Upper lobe of left lung (tissue), 6 donors: ENCODE measurements around the gene WFDC6. TPM values are rescaled to one million over a fixed set of nuclear protein-coding genes. Genes with fewer than 3 reads are reported as not detected.

Experiments
- ATAC-seq, 2 donors: fragments of 200-7000 bp; cut with Tn5 transposase; one replicate each; pipeline ENCODE4 v1.9.1; 2022; ENCODE audit warnings: mild to moderate bottlenecking in 2 of 2, moderate library complexity in 2 of 2; ENCODE audit not compliant: low FRiP score in 2 of 2
- DNase-seq, 2 donors: peaks; one replicate each; pipeline ENCODE4 v3.0.0-alpha.2; 2019 to 2020
- H3K27ac ChIP-seq, 4 donors: fragments of 200-600 bp; sonication (generic); one replicate each; pipeline ENCODE4 v1.5.1; 2016 to 2019
- H3K27me3 ChIP-seq, 4 donors: fragments of 200-600 bp; sonication (generic); one replicate each; pipeline ENCODE4 v1.5.1; 2017 to 2019
- H3K36me3 ChIP-seq, 4 donors: fragments of 200-600 bp; sonication (generic); one replicate each; pipeline ENCODE4 v1.5.1; 2016 to 2019
- H3K4me1 ChIP-seq, 4 donors: fragments of 200-600 bp; sonication (generic); one replicate each; pipeline ENCODE4 v1.5.1; 2018 to 2019
- H3K4me3 ChIP-seq, 4 donors: fragments of 200-600 bp; sonication (generic); one replicate each; pipeline ENCODE4 v1.5.1; 2017 to 2019; ENCODE audit warnings: mild to moderate bottlenecking in 2 of 4, moderate library complexity in 1 of 4
- H3K9me3 ChIP-seq, 4 donors: fragments of 200-600 bp; sonication (generic); one replicate each; pipeline ENCODE4 v1.5.1; 2018 to 2019
- EP300 ChIP-seq, 4 donors: sonication (generic); formaldehyde crosslinking; IDR thresholded peaks; one replicate each; pipeline ENCODE4 v1.5.1; 2017; ENCODE audit warnings: antibody characterized with exemption in 4 of 4, control low read depth in 2 of 4
- POLR2A ChIP-seq, 4 donors: fragments of 450-650 bp; IDR thresholded peaks; one replicate each; pipeline ENCODE4 v1.5.1; 2016 to 2017; ENCODE audit warnings: antibody characterized with exemption in 4 of 4, mild to moderate bottlenecking in 2 of 4
- POLR2AphosphoS5 ChIP-seq, 2 donors: sonication (generic); formaldehyde crosslinking; IDR thresholded peaks; one replicate each; pipeline ENCODE4 v1.5.1; 2017; ENCODE audit warnings: antibody characterized with exemption in 2 of 2
- WGBS, 2 donors: methylation state at CpG; one replicate each; pipeline ENCODE4 v1.1.5; 2017 to 2018; 5-methylcytosine and 5-hydroxymethylcytosine counted together
- small RNA-seq, 4 donors: library from RNA; depleted of rRNA; stranded (forward); fragments of <200 nt; gene quantifications; one replicate each; pipeline ENCODE3, GENCODE V24; 2016
- total RNA-seq, 6 donors: library from RNA; depleted of rRNA in 4 of 6; stranded (reverse); fragments of >200 nt in 4 of 6; gene quantifications; one replicate each; pipeline versions ENCODE4 v1.1.0 to v1.2.1, GENCODE V29; 2016 to 2021
- TF ChIP-seq, protein P1 (sequence below), 6 experiments: fragments of 450-650 bp in 4 of 6; fragments of 200-600 bp in 2 of 6; sonication (generic) in 2 of 6; IDR thresholded peaks; one replicate each; pipeline ENCODE4 v1.5.1; 2016 to 2019; ENCODE audit warnings: antibody characterized with exemption in 6 of 6
- donor health status: DM: no; HTN: no; CAD: no; lungs with moderate emphysema.
- donor health status: DM: no; HTN: yes; CAD: no; lungs with severe emphysema.

Gene WFDC6
- total RNA-seq, 6 donors from 2014 or later = 1.6 to 1.8 TPM; not detected in 4

DNA sequence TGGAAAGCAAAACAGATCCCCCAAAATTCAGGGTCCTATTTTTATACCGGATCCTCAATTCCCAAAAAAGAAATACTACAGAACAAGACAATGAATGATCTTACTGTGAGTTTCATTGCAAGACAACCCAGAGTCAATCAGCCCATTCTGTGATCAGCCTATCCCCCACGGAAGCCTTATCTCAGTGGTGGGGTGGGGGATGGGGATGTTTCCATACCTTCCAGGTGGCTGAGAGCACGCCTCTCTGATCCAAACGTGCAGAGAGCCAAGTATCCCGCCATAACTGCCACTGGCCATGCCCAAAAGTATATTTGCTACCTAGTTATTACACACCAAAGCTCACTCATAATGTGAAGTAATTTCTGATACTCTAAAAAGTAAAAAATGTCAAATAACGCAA is 54.6 kb downstream of the WFDC6 start:
- no peaks in the 10 kb centered on the region for H3K9me3 ChIP-seq
- no peak overlapping the region for H3K27ac ChIP-seq
- no peak overlapping the region for H3K4me3 ChIP-seq
- DNase-seq = no peak
- no peak for ATAC-seq
- WGBS, 2 donors = 47 to 57% methylated on average over 6 of the region's 6 CpGs
- TF ChIP-seq, protein P1, sequence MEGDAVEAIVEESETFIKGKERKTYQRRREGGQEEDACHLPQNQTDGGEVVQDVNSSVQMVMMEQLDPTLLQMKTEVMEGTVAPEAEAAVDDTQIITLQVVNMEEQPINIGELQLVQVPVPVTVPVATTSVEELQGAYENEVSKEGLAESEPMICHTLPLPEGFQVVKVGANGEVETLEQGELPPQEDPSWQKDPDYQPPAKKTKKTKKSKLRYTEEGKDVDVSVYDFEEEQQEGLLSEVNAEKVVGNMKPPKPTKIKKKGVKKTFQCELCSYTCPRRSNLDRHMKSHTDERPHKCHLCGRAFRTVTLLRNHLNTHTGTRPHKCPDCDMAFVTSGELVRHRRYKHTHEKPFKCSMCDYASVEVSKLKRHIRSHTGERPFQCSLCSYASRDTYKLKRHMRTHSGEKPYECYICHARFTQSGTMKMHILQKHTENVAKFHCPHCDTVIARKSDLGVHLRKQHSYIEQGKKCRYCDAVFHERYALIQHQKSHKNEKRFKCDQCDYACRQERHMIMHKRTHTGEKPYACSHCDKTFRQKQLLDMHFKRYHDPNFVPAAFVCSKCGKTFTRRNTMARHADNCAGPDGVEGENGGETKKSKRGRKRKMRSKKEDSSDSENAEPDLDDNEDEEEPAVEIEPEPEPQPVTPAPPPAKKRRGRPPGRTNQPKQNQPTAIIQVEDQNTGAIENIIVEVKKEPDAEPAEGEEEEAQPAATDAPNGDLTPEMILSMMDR (IDR thresholded peaks at IDR 0.05) = no peak
- no peak for TF ChIP-seq POLR2A (IDR thresholded peaks at IDR 0.05)
- TF ChIP-seq POLR2AphosphoS5 (IDR thresholded peaks at IDR 0.05) = no peak
- no peak for TF ChIP-seq EP300 (IDR thresholded peaks at IDR 0.05)
- no peaks in the 10 kb centered on the region for H3K36me3 ChIP-seq
- no peaks in the 10 kb centered on the region for H3K27me3 ChIP-seq
- no peaks in the 10 kb centered on the region for H3K4me1 ChIP-seq

Small RNAs within 50 kb of the gene (small RNA-seq; reads per million reads assigned to genes)
- 0 reads per million in 4 donors for gene AL031663.1
- gene HSPD1P21 = 0 reads per million in 4 donors
- 0 reads per million in 4 donors for gene RNA5SP485

Other genes with a start within 250 kb of the WFDC6 start
- under 1 TPM in 2 of 6 donors, not detected in 4; 0.09 to 0.13 TPM for gene RBPJL, start 232.6 kb downstream of the WFDC6 start, total RNA-seq
- under 1 TPM in 2 of 6 donors, not detected in 4; 0.30 to 0.44 TPM for gene MATN4, start 231.2 kb downstream of the WFDC6 start, total RNA-seq
- 100 to 1,000 TPM; 178 to 568 (median 291) TPM for gene SDC4, start 191.1 kb downstream of the WFDC6 start, total RNA-seq
- 10 to 100 TPM; 31.0 to 61.4 (median 50.7) TPM for gene SYS1, start 176.3 kb downstream of the WFDC6 start, total RNA-seq
- not detected for gene TP53TG5, start 161.2 kb downstream of the WFDC6 start, total RNA-seq
- gene DBNDD2, start 131.2 kb downstream of the WFDC6 start, total RNA-seq = 10 to 100 TPM; 30.4 to 75.4 (median 52.8) TPM
- 10 to 100 TPM; 49.9 to 86.3 (median 63.0) TPM for gene PIGT, start 123.3 kb downstream of the WFDC6 start, total RNA-seq
- gene WFDC2, start 69.7 kb downstream of the WFDC6 start, total RNA-seq = 100 to 1,000 TPM in 5 of 6 donors, 10 to 100 TPM in 1; 91.7 to 163 (median 135) TPM
- not detected for gene SPINT3, start 23.9 kb downstream of the WFDC6 start, total RNA-seq
- 1 to 10 TPM in 1 of 6 donors, under 1 TPM in 2, not detected in 3; 0.15 to 3.7 (median 0.47) TPM for gene EPPIN, start 7.9 kb upstream of the WFDC6 start, total RNA-seq
- gene WFDC8, start 39.8 kb upstream of the WFDC6 start, total RNA-seq = not detected
- gene WFDC10A, start 90.3 kb upstream of the WFDC6 start, total RNA-seq = not detected
- gene WFDC9, start 91.8 kb upstream of the WFDC6 start, total RNA-seq = not detected
- not detected for gene WFDC11, start 130.8 kb upstream of the WFDC6 start, total RNA-seq
- not detected for gene WFDC13, start 162.6 kb upstream of the WFDC6 start, total RNA-seq
- gene WFDC10B, start 165.5 kb upstream of the WFDC6 start, total RNA-seq = 1 to 10 TPM in 4 of 6 donors, not detected in 2; 1.1 to 9.4 (median 1.6) TPM
- gene SPINT4, start 182.9 kb upstream of the WFDC6 start, total RNA-seq = not detected